GM21447 (cell line): ENCODE data around the gene RCOR1.
"Not testable (repeated sequence)": the region's sequence is repeated elsewhere in the genome, so short reads cannot be mapped to it uniquely, and the experiment has no call there.

Source experiments
- ATAC-seq: cut with Tn5 transposase; IDR thresholded peaks from one replicate; pipeline ENCODE4 v1.9.1; 2021; ENCODE audit not compliant: unreplicated experiment

The RCOR1 gene

DNA sequence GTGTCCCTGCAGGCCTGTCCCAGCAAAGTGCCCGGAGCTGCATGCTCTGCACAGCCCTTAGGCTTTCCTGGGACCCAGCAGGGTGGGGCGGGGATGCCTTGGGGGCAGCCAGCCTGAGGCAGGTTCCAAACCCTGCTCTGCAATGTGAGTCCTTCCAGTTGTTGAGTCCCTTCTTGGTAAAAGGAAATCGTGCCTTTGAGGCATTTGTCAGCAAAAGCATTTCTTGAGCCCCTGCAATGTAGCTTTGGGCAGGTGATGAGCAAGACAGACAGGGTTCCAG, 146.7 kb downstream of the RCOR1 start:
- ATAC-seq, result no peak

- no peak for ATAC-seq
Measured at GRCh38 chr14:102746634-102747438, 154.4 kb downstream of the RCOR1 start.

DNA sequence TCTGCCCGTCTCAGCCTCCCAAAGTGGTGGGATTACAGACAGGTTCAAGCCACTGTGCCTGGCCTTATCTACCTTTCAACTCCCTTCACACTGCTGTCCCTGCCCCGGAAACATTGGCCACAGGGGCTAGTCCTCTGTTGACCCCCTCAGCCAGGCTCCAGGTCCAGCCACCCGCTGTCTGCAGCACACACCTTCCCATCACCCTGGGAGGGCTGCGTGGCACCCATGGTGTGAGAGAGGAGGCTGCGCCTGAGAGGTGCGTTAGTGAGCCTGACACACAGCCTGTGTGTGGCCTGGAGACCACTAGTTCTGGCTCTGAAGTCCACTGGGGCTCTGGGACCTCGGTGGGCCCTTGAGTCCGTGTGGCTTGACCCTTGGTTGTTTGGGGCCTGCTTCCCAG, 156.4 kb downstream of the RCOR1 start:
- no peak for ATAC-seq

- no peak for ATAC-seq
Measured at GRCh38 chr14:102749393-102750305, 157.2 kb downstream of the RCOR1 start.

DNA sequence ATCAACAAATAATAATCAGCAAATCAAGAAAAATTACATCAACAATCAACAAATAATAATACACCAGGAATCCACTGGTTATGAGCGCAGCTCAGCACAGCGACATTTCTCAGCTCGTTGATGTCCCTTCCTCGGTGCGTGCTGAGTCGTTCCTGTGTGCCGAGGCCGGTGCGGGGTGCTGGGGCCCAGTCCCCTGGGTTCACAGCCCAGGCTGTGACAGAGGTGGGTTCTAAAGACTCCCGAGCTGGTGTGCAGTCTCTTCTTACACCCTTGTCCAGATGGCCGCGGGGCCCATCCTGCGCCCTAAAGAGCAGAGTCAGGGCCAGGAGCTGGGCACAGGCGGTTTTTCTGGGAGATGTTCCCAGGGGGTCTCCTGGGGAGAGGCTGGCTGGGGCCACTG, 157.9 kb downstream of the RCOR1 start:
- ATAC-seq, result no peak

- no peak for ATAC-seq
Measured at GRCh38 chr14:102751088-102751487, 158.6 kb downstream of the RCOR1 start.

- ATAC-seq, result no peak
Measured at GRCh38 chr14:102752239-102752847, 159.9 kb downstream of the RCOR1 start.

DNA sequence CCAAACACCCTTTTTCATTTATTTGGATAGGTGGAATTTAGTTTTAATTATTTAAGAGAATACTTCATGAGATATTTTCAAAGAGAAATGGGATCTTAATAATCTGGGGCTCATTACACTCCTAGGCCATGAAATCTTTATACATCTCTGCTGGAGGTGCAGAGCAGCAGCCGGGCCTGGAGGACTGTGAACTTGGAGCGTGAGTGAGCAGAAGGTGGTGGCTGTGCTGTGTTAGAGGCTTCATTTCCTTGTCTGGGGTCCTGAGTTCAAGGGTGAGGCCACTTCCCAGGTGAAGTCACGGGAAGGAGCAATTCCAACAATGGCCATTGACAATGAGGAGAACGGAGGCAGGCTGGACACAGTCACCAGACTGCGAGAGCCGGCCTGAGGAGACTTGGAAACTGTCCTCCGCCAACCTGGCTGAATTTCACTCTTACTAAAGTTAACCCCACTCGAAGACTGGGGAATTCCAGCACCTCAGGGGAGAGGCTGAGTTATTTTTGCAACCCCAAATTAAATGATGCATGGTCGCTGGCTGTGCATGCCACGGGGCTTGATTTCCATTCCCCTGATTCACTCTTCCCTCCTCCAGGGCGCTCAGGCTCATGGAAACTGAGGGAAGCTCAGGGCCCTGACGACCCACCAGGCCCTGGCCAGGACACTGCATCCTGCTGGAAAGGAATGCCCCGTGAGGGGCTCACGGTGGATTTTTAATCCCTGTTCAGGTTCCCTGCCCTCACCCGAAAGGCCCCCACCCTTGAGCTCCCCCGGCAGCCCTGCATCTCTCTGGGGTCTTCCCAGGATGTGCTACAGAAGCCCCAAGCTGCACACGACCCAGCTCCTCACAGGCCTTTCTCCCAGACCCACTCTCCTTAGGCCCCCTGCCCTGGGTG, 162.2 kb downstream of the RCOR1 start:
- peak; percentile 53 for ATAC-seq

DNA sequence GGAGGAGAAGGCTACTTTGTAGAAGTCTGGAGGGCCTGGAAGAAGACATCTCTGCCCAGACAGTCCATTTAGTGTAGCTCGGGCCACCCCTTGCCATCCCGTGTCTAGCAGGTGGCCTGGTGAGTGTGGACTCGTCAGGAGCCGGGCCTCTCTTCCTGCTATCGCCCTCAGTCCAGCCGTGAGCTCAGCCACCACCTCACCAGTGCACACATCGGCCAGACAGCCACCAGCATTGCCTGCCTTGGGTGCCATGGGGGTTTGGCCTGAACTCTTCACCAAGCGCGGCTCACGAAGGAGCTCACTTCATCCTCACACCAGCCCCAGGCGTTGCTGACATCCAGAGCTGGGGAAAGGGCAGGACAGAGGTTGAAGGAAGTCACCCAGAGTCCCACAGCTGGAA, 165.2 kb downstream of the RCOR1 start:
- no peak for ATAC-seq

- no peak for ATAC-seq
Measured at GRCh38 chr14:102758087-102758486, 165.6 kb downstream of the RCOR1 start.

DNA sequence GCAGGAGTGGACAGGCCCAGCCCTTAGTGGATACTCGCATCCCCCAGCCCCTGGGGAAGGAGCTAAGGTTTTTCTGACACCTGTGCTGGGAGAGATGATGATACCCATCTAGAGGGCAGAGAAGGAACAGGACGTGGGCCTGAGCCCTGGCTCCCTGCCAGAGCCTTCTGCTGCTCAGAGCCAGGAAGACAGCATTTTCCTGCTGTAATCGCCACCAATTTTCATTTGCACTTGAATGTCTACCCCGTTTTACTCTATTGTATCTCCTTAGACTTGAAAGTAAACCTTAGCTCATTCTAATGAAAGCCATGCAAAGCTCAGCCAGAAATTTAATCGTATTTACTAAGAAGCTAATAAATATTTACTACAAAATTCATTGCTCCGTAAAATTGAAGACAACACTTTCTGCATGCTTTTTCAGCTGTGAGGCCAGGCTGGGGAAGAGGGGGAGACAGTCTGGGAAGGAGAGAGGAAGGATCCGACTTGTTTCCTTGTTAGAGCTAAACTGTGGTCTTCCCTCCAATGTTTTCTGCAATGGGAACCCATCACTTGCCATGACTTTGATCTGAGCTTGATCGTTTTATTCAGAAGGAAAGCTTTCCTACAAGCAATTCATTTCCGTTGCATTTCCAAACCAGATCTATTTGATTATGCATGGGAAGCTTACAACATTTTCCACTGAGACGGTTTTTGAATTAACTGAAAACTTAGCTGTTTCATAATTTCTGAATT, 167.2 kb downstream of the RCOR1 start:
- no peak for ATAC-seq

GRCh38 chr14:102760496-102761193, 168.2 kb downstream of the RCOR1 start:
- no peak for ATAC-seq

- ATAC-seq, result no peak
Measured at GRCh38 chr14:102761206-102761605, 168.8 kb downstream of the RCOR1 start.

GRCh38 chr14:102764220-102764671, 171.8 kb downstream of the RCOR1 start:
- peak; percentile 72 for ATAC-seq

- ATAC-seq, result not testable (repeated sequence)
Measured at GRCh38 chr14:102765770-102766169, 173.3 kb downstream of the RCOR1 start.

DNA sequence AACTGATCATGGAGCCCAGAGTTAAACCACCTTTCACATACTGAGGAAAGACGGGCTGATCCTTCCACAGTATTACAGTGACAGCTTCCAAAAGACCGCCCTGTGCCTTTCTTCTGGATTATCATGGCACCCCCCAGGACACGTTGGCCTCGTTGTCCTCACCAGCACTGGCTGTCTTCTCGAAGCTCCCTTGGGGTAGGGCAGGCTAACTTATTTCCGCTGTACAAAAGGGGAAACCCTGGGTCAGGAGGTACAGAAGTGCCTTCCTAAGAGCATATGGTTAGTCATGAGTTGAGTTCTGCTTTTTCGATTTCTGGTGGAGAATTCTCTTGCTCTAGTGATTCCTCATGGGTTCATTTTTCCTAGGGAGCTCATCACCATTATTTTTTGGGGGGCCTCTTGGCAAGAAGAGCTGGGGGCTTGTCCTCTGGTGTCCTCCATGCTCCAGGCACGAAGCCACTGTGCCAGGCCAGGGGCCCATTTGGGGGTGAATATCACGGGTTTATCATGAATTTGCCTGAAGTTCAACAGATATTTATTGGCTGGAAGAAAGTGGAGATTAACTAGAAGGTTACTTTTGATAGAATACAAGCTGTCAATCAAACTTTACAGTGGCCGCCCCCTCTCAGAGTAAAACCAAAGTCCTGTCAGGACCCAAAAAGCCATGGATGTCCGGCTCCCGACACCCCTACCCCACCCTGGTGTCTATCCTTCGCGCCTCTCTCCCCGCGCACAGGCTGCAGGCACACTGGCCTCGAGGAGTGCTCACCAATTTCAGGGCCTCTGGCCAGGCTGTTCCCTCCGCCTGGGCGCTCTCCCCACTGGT, 176.0 kb downstream of the RCOR1 start:
- peak; percentile 60 for ATAC-seq

- ATAC-seq, result no peak
Measured at GRCh38 chr14:102769049-102769327, 176.5 kb downstream of the RCOR1 start.

DNA sequence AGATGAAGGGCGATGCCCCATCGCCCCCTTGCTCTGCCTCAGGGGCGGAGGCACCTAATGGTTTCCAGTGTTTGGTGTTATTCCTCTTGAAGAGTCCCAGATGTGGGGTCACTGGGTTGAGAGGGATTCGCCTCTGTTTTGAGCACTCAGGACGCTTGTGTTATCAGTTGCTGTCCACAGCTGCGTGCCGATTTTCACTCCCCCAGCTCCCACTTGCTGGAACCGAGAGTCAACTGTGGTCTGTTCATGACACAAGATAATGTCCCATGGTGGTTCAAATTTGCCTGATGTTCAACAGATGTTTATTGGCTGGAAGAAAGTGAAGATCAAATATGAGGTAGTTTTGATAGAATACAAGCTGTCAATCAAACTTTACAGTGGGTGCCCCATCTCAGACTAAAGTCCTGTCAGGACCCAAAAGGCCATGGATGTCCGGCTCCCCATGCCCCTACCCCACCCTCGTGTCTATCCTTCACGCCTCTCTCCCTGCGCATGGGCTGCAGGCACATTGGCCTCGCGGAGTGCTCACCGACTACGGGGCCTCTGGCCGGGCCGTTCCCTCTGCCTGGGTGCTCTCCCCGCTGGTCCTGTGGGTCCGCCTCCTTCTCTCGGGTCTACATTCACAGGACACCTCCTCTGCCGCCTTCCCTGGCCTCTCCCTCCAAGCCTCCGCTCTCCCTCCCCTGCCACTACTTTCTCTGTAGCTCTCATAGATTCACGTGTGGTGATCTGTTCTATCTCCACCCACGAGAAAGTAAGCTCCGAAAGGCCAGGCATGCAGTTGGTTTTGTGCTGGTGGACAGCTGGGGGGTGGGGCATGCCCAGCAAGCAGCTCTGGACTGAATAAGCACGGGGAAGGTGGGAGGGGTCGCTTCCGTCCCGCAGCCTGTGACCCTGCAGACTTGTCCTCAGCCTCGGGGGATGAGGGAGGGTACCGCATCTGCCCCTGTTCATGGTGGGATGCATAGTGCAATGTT, 178.0 kb downstream of the RCOR1 start:
- no peak for ATAC-seq
